ENCODE data around the gene C19orf73.
"Not testable (repeated sequence)": the region's sequence is repeated elsewhere in the genome, so short reads cannot be mapped to it uniquely, and the experiment has no call there.

The C19orf73 gene

DNA sequence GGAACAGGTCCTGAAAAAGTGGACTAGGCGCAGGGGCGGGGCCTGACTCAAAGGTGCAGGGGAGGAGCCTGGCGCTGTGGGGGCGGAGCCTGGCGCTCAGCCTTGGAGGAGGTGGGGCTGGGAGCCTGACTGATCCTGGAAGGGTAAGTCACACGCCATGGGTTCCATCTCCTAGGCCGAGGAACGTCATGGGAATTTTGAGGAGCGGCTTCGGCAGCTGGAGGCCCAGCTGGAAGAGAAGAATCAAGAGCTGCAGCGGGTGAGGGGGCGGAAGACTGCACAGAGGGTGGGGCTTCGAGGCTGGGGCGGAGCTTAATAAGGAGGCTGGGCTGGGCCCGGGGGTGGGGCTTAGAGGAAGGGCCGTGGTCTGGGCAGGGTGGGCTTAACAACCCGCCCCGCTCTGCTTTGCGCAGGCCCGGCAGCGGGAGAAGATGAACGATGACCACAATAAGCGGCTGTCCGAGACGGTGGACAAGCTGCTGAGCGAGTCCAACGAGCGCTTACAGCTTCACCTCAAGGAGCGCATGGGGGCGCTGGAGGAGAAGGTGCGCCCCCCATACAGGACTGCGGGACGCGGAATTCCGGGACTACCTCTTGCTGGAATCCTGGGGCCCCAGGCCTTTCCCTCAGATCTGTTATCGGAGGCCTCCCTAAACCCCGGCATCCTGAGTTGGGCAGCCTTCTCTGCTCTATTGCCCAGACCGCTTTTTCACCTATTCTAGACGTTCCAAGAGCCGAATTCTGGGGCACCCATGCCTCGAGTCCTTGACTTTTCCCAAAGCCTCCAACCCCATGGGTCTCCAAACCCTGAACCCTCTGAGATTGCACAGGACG lies 14.9 kb upstream of the C19orf73 start:
- no peak overlapping the region for H3K9ac ChIP-seq (ENCODE audit: low read length in 5 of 5)
- no peak overlapping the region for H3K27ac ChIP-seq (ENCODE audit: low read depth, low read length)
- peaks cover 1 to 14% (median 11%) of the 10 kb centered on the region in 5 donors for H3K4me1 ChIP-seq (ENCODE audit: control insufficient read depth in 5 of 5, insufficient read depth in 5 of 5, low read length in 5 of 5)
- no peaks in the 10 kb centered on the region for H3K9me3 ChIP-seq (ENCODE audit: control insufficient read depth in 5 of 5, low read length in 5 of 5)
- H3K27me3 ChIP-seq (ENCODE audit: control insufficient read depth in 5 of 5, insufficient read depth in 4 of 5, low read length in 5 of 5) = peaks cover 7 to 27% (median 17%) of the 10 kb centered on the region in 5 donors
- peak overlapping the region in 2 of 5 donors; percentile 29 to 50 for H3K4me3 ChIP-seq (ENCODE audit: low read depth in 1 of 5, low read length in 5 of 5)
- no peaks in the 10 kb centered on the region for H3K36me3 ChIP-seq (ENCODE audit: control insufficient read depth in 5 of 5, insufficient read depth in 5 of 5, low read length in 5 of 5)

DNA sequence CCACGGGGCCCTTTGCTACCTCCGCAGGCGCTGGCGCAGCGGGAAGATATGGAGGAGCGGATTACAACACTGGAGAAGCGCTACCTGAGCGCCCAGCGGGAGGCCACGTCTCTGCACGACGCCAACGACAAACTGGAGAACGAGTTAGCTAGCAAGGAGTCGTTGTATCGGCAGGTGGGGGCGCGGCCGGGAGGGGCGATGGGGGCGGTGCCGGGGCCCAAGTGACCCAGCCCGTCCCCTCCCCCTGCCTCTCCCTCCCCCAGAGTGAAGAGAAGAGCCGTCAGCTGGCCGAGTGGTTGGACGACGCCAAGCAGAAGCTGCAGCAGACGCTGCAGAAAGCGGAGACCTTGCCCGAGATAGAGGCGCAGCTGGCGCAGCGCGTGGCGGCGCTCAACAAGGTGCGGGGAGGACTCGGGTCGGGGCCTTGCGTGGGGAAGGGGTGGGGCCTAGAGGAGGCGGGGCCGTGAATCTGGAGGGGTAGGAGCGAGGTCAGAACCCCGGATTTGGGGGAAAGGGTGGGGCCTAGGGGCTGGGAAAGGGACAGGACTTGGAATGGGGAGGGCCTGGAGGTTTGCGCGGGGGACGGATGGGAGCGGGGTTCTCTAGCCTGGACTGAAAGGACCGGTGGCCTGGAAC lies 14.1 kb upstream of the C19orf73 start:
- Histone ChIP-seq H3K36me3 (ENCODE audit: control insufficient read depth in 5 of 5, insufficient read depth in 5 of 5, low read length in 5 of 5) (no peaks in the 10 kb centered on the region), H3K9me3 (ENCODE audit: control insufficient read depth in 5 of 5, low read length in 5 of 5) (no peaks in the 10 kb centered on the region), H3K4me3 (ENCODE audit: low read depth in 1 of 5, low read length in 5 of 5) (peak overlapping the region in 2 of 5 donors; percentile 29 to 50), H3K4me1 (ENCODE audit: control insufficient read depth in 5 of 5, insufficient read depth in 5 of 5, low read length in 5 of 5) (peaks cover 1 to 19% (median 18%) of the 10 kb centered on the region in 5 donors), H3K9ac (ENCODE audit: low read length in 5 of 5) (no peak overlapping the region), H3K27ac (ENCODE audit: low read depth, low read length) (no peak overlapping the region), H3K27me3 (ENCODE audit: control insufficient read depth in 5 of 5, insufficient read depth in 4 of 5, low read length in 5 of 5) (peaks cover 7 to 27% (median 17%) of the 10 kb centered on the region in 5 donors)

DNA sequence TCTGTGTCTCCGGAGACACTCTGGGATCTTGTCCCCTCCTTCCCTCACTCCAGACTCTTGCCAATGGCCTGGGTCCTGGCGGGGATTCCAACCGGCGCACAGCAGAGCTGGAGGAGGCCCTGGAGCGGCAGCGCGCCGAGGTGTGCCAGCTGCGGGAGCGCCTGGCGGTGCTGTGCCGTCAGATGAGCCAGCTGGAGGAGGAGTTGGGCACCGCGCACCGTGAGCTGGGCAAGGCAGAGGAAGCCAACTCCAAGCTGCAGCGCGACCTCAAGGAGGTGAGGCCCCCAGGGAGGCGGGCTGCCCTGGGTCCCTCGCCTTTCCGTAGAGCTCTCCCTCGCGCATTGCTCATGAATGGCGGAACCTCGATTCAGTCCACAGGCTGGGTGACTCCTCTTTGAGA lies 11.4 kb upstream of the C19orf73 start:
- H3K9ac ChIP-seq (ENCODE audit: low read length in 5 of 5) = no peak overlapping the region

DNA sequence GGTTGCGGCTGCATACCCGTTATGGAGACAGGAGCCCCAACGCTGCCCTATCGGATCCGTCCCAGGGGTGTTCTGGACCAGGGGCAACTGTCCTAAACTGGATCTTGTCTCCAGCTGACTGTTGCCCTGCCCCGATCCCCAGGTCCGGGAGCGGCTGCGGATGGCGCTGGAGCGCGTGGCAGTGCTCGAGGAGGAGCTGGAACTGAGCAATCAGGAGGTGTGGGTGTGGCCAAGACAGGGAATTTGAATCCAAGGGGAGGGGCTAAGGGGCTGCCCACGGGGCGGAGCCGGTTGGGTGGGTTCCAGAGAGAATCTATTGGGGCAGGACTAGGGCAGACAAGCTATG lies 10.3 kb upstream of the C19orf73 start:
- no peaks in the 10 kb centered on the region for H3K36me3 ChIP-seq (ENCODE audit: control insufficient read depth in 5 of 5, insufficient read depth in 5 of 5, low read length in 5 of 5)
- H3K9me3 ChIP-seq (ENCODE audit: control insufficient read depth in 5 of 5, low read length in 5 of 5) = no peaks in the 10 kb centered on the region
- no peak overlapping the region for H3K9ac ChIP-seq (ENCODE audit: low read length in 5 of 5)
- peaks cover 0 to 18% (median 10%) of the 10 kb centered on the region in 5 donors for H3K27me3 ChIP-seq (ENCODE audit: control insufficient read depth in 5 of 5, insufficient read depth in 4 of 5, low read length in 5 of 5)
- H3K4me3 ChIP-seq (ENCODE audit: low read depth in 1 of 5, low read length in 5 of 5) = no peak overlapping the region
- no peak overlapping the region for H3K27ac ChIP-seq (ENCODE audit: low read depth, low read length)
- H3K4me1 ChIP-seq (ENCODE audit: control insufficient read depth in 5 of 5, insufficient read depth in 5 of 5, low read length in 5 of 5) = peaks cover 0 to 23% (median 21%) of the 10 kb centered on the region in 5 donors

More for the DNA sequence above, 11.4 kb upstream of the C19orf73 start:
- Histone ChIP-seq H3K27ac (ENCODE audit: low read depth, low read length) (no peak overlapping the region), H3K27me3 (ENCODE audit: control insufficient read depth in 5 of 5, insufficient read depth in 4 of 5, low read length in 5 of 5) (peaks cover 0 to 23% (median 14%) of the 10 kb centered on the region in 5 donors), H3K9me3 (ENCODE audit: control insufficient read depth in 5 of 5, low read length in 5 of 5) (no peaks in the 10 kb centered on the region), H3K4me3 (ENCODE audit: low read depth in 1 of 5, low read length in 5 of 5) (no peak overlapping the region), H3K36me3 (ENCODE audit: control insufficient read depth in 5 of 5, insufficient read depth in 5 of 5, low read length in 5 of 5) (no peaks in the 10 kb centered on the region), H3K4me1 (ENCODE audit: control insufficient read depth in 5 of 5, insufficient read depth in 5 of 5, low read length in 5 of 5) (peaks cover 0 to 24% (median 24%) of the 10 kb centered on the region in 5 donors)

DNA sequence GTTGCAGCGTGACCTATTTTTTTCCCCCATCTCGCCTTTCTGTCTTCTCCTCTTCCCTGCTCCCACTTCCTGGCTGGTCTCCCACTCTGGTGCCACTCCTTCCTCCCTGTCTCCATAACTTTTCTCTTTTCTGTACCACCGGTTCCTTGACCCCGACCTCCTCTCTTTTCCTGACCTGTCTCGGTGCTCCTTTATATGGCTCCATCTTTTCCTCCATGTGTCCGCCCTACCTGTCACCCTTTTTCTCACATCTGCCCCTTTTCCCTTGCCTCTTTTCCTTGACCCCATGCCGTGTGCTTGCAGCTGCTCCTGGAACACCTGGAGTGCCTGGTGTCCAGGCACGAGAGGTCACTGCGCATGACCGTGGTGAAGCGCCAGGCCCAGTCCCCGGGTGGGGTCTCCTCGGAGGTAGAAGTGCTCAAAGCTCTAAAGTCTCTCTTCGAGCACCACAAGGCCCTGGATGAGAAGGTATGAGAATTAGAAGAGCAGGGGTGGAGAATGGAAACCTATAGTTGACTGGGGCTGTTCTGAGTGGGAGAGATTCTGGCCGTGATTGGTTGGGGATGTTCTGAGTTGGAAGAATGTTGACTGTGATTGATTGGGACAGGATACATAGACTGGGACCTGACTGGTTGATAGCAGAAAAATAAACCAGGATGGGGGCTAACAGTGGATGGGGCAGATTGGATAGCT lies 9.7 kb upstream of the C19orf73 start:
- Histone ChIP-seq H3K4me3 (ENCODE audit: low read depth in 1 of 5, low read length in 5 of 5) (peak overlapping the region in 2 of 5 donors; percentile 44 to 53), H3K36me3 (ENCODE audit: control insufficient read depth in 5 of 5, insufficient read depth in 5 of 5, low read length in 5 of 5) (no peaks in the 10 kb centered on the region), H3K27ac (ENCODE audit: low read depth, low read length) (no peak overlapping the region)

DNA sequence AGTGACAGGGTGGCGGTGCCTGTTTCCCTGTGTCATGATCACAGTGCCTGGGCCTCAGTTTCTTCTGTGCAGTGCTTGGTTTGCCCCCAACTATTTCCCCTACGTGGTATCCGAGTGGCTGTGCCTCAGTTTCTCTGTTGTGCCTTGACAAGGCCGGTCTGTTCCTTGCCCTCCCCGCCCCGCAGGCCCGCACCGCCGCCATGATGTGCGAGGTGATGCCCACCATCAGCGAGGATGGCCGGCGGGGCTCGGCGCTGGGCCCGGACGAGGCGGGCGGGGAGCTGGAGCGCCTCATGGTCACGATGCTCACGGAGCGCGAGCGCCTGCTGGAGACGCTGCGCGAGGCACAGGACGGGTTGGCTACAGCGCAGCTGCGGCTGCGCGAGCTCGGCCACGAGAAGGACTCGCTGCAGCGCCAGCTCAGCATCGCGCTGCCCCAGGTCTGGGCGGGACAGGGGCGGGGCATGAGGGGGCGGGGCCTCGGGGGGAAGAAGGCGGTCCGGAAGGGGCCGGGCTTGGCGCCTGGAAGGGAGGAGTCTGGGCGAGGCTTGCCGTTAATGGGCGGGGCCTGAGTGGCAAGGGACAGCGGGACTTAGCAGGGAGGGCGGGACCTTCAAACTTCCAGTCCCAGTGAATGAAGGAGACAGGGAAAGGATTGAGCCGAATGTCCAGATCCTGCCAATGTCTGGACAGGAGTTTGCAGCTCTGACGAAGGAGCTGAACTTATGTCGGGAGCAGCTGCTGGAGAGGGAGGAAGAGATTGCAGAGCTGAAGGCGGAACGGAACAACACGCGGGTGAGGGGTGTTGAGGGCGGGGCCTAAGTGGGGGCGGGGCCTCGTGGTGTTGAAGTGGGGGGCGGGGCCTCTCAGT lies 9.0 kb upstream of the C19orf73 start:
- Histone ChIP-seq H3K9me3 (ENCODE audit: control insufficient read depth in 5 of 5, low read length in 5 of 5) (no peaks in the 10 kb centered on the region), H3K9ac (ENCODE audit: low read length in 5 of 5) (no peak overlapping the region), H3K27ac (ENCODE audit: low read depth, low read length) (no peak overlapping the region), H3K4me1 (ENCODE audit: control insufficient read depth in 5 of 5, insufficient read depth in 5 of 5, low read length in 5 of 5) (peaks cover 0 to 12% (median 10%) of the 10 kb centered on the region in 5 donors), H3K27me3 (ENCODE audit: control insufficient read depth in 5 of 5, insufficient read depth in 4 of 5, low read length in 5 of 5) (peaks cover 0 to 9% (median 6%) of the 10 kb centered on the region in 5 donors), H3K4me3 (ENCODE audit: low read depth in 1 of 5, low read length in 5 of 5) (peak overlapping the region; percentile 23 to 70 (median 44)), H3K36me3 (ENCODE audit: control insufficient read depth in 5 of 5, insufficient read depth in 5 of 5, low read length in 5 of 5) (no peaks in the 10 kb centered on the region)

More for the DNA sequence above, 9.7 kb upstream of the C19orf73 start:
- peaks cover 0 to 17% (median 16%) of the 10 kb centered on the region in 5 donors for H3K4me1 ChIP-seq (ENCODE audit: control insufficient read depth in 5 of 5, insufficient read depth in 5 of 5, low read length in 5 of 5)
- peaks cover 0 to 13% (median 6%) of the 10 kb centered on the region in 5 donors for H3K27me3 ChIP-seq (ENCODE audit: control insufficient read depth in 5 of 5, insufficient read depth in 4 of 5, low read length in 5 of 5)
- H3K9me3 ChIP-seq (ENCODE audit: control insufficient read depth in 5 of 5, low read length in 5 of 5) = no peaks in the 10 kb centered on the region
- H3K9ac ChIP-seq (ENCODE audit: low read length in 5 of 5) = no peak overlapping the region

DNA sequence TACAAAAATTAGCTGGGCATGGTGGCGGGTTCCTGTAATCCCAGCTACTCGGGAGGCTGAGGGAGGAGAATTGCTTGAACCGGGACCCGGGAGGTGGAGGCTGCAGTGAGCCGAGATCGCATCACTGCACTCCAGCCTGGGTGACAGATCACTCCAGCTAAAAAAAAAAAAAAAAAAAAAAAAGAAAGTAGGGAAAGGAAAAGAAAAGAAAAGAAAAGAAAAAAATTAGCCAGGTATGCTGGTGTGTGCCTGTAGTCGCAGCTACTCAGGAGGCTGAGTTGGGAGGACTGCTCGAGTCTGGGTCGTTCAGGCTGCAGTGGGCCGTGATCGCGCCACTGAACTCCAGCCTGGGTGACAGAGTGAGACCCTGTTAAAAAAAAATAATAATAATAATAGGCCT lies 8.3 kb upstream of the C19orf73 start:
- H3K4me3 ChIP-seq (ENCODE audit: low read depth in 1 of 5, low read length in 5 of 5); H3K27ac ChIP-seq (ENCODE audit: low read depth, low read length); H3K27me3 ChIP-seq (ENCODE audit: control insufficient read depth in 5 of 5, insufficient read depth in 4 of 5, low read length in 5 of 5); H3K9ac ChIP-seq (ENCODE audit: low read length in 5 of 5); H3K9me3 ChIP-seq (ENCODE audit: control insufficient read depth in 5 of 5, low read length in 5 of 5); H3K36me3 ChIP-seq (ENCODE audit: control insufficient read depth in 5 of 5, insufficient read depth in 5 of 5, low read length in 5 of 5): not testable (repeated sequence)
- peaks cover 0 to 12% (median 10%) of the 10 kb centered on the region in 5 donors for H3K4me1 ChIP-seq (ENCODE audit: control insufficient read depth in 5 of 5, insufficient read depth in 5 of 5, low read length in 5 of 5)

DNA sequence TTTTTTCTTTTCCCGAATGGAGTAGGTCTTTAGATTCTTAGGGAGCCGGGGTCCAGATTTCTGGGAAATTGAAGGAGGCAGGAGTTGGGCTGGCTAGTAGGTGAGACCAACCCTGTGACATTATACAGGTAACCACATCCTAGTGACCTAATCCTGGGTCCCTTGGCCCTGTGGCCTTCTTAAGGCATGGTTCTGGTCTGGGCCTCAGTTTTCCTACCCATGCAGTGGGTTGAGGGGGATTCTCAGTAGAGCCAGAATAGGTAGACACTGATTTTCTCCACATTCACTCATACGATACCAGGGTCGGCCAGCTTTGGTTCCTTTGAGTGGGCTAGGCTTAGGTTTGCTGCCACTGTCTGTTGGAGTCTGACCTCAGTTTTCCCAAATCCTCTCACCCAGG lies 7.6 kb upstream of the C19orf73 start:
- Histone ChIP-seq H3K9me3 (ENCODE audit: control insufficient read depth in 5 of 5, low read length in 5 of 5) (no peaks in the 10 kb centered on the region), H3K4me3 (ENCODE audit: low read depth in 1 of 5, low read length in 5 of 5) (no peak overlapping the region), H3K27me3 (ENCODE audit: control insufficient read depth in 5 of 5, insufficient read depth in 4 of 5, low read length in 5 of 5) (peaks cover 0 to 5% (median 4%) of the 10 kb centered on the region in 5 donors), H3K27ac (ENCODE audit: low read depth, low read length) (no peak overlapping the region), H3K4me1 (ENCODE audit: control insufficient read depth in 5 of 5, insufficient read depth in 5 of 5, low read length in 5 of 5) (peaks cover 0 to 12% (median 10%) of the 10 kb centered on the region in 5 donors), H3K9ac (ENCODE audit: low read length in 5 of 5) (no peak overlapping the region), H3K36me3 (ENCODE audit: control insufficient read depth in 5 of 5, insufficient read depth in 5 of 5, low read length in 5 of 5) (no peaks in the 10 kb centered on the region)

DNA sequence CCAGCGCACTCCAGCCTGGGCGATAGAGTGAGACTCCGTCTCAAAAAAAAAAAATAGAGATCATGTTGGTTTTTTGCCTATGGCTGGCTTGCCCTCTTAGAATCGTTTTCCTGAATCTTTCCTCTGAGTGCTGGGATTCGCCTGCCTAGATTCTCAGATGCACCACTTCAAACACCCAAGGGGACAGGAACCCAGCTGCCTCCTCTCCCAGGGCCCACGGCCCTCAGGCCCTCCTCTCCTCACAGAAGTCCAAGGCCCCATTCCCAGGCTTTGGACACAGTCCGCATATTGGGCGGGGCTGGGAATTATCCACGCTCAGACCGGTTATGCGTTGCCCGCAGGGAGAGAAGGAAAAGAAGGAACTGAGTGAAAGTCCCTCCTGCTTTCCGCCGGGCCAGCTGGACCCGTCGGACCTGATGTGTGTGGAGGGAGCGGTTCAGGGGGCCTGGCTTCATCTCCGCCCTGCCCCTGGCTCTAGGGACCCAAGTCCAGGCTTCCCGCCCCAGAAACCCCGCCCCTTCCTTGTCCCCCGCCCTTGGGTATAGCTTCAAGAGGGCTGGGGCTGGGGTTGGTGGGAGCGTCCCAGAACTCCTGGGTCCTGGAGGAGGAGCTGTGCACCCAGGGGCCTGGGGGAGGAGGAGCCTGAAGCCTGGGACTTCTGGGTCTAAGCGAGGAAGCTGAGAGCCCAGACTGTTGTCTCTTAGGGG lies 6.2 kb upstream of the C19orf73 start:
- no peak overlapping the region for H3K9ac ChIP-seq (ENCODE audit: low read length in 5 of 5)
- H3K4me3 ChIP-seq (ENCODE audit: low read depth in 1 of 5, low read length in 5 of 5) = no peak overlapping the region
- no peak overlapping the region for H3K27ac ChIP-seq (ENCODE audit: low read depth, low read length)
- H3K4me1 ChIP-seq (ENCODE audit: control insufficient read depth in 5 of 5, insufficient read depth in 5 of 5, low read length in 5 of 5) = peaks cover 0 to 14% (median 13%) of the 10 kb centered on the region in 5 donors
- no peaks in the 10 kb centered on the region for H3K36me3 ChIP-seq (ENCODE audit: control insufficient read depth in 5 of 5, insufficient read depth in 5 of 5, low read length in 5 of 5)
- H3K9me3 ChIP-seq (ENCODE audit: control insufficient read depth in 5 of 5, low read length in 5 of 5) = no peaks in the 10 kb centered on the region
- peaks cover 0 to 5% (median 4%) of the 10 kb centered on the region in 5 donors for H3K27me3 ChIP-seq (ENCODE audit: control insufficient read depth in 5 of 5, insufficient read depth in 4 of 5, low read length in 5 of 5)

Data from subcutaneous abdominal adipose tissue (tissue), 5 donors.